ENCODE measurements around the gene RAB6A. TPM values are rescaled to one million over a fixed set of nuclear protein-coding genes. Genes with fewer than 3 reads are reported as not detected.

Gene RAB6A
- 10 to 100 TPM; 86.7 to 94.9 TPM for total RNA-seq

DNA sequence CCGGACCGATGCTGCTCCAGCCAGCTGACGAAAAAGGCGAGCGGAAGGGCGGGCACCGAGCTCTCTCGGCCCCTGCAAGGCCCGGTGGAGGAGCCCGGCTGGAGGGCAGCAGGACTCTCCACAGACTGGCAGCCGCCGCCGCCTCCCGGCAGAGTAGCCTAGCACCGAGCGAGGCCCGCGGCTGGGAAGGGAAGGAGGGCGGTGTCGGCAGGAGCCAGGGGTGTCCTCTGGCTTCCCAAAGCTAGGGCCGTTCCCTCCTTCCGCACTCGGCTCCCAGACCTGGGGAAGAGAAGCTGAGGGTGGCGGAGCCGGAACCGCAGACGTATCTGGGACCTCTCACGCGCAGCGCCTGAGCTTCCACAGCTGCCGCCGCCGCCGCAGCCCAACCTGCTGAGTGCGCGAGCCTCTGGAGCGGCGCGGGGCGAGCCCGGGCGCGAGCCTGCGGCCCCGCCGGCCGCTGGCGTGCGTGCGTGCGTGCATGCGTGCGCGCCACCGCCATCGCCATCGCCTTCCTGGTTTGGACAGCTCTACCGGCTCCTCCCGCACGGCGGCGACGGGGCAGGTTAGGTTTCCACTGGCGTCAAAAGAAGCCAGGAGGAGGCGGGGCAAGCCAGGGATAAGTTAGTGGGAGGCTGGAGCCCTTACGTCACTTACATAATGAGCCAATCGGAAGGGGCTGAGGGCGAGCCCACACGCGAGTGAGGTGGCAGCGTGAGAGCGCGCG, at the start of gene RAB6A:
Gene RAB6A (minus strand): TSS at position 396 of the 724 bp plus-strand sequence. CDS start 439 bp downstream, outside the sequence.

DNA sequence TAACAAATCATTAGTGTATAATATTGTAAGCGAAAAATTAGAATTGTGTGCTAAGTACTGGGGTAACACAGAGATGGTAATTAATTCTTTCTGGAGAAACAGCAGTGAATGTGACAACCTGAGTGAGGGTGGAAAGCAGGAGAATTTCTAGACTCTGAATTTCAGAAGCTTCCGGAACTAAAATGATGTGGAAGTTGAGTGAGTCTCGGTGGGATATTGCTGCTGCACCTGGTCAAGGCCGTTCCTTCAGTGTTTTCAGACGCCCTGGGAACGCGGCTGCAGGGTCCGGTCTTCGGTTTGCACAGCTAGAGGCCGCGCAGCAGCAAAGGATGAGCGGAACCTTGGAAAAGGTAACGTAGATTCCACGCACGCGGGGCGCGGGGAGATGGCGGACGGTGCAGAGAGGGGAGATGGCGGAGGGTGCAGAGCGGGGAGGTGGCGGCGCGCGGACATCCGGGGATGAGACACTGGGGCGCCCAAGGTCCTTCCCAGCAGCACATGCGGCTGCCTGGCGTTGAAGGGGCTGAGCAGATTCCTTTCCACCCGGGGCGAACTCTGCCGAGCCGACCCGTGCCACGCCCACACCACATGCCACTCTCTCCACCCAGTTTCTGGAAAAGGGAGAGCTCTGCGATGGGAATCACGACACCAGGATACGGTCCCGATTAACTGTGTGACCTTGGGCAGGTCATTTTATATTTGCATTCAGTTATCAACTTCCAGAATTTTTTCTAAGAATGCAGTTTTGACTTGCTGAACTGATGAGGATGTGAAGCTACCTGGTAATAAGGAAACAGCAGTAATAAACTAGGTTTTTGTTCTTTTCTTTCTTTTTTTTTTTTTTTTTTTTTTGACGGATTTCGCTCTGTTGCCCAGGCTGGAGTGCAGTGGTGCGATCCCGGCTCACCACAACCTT, 27.0 kb upstream of the RAB6A start, which contains the start of gene MRPL48:
Gene MRPL48 (plus strand): TSS at position 232 of the 916 bp plus-strand sequence. CDS start 98 bp downstream, at position 330.

DNA sequence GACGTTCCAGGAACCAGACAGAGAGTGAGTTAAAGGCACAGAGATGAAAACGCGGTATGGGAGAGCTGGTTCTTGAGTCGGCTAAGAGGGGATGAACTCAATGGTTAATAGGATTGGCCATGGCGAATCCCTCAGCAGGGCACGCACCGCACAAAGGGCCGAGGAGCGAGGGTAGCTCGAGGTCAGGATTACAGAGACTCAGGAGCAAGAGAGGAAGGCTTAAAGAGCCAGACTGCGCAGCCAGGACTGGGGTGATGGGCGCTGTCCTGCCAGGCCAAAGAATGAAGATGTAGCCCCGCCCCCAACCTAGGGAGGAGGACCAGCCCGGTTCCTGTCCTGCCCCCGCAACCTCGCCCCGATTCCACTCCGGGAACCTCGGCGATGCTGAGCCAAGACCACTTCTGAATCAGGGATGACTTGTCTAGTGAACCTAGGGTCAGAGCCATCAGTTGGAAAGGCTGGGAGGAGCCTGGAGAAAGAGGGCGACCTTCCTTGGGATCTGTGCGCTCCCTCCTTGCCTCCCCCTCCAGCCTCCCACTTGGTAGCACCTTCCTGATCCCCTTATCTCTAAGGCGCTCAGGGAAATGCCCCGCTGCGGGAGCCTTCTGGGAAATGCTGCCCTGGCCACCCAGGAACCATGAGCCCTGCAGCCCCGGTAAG, 114.8 kb downstream of the RAB6A start, which contains the start of gene PLEKHB1:
Gene PLEKHB1 (plus strand): TSS at position 610 of the 660 bp plus-strand sequence. CDS start 28 bp downstream, at position 638.

Other genes starting within 250 kb of the RAB6A start
- gene FAM168A, start 163.0 kb downstream of the RAB6A start, total RNA-seq: 10 to 100 TPM; 16.7 to 21.7 TPM
- 1 to 10 TPM; 2.3 to 3.1 TPM for gene PLEKHB1, start 114.5 kb downstream of the RAB6A start, total RNA-seq
- gene MRPL48, start 26.8 kb upstream of the RAB6A start, total RNA-seq: 10 to 100 TPM; 18.9 to 28.3 TPM
- gene COA4, start 115.8 kb upstream of the RAB6A start, total RNA-seq: 100 to 1,000 TPM in 1 of 2 donors, 10 to 100 TPM in 1; 70.9 to 107 TPM
- gene PAAF1, start 115.9 kb upstream of the RAB6A start, total RNA-seq: 10 to 100 TPM; 10.7 to 13.0 TPM
- not detected for gene DNAJB13, start 190.0 kb upstream of the RAB6A start, total RNA-seq
- gene UCP2, start 221.8 kb upstream of the RAB6A start, total RNA-seq: 1 to 10 TPM; 1.0 to 2.7 TPM
- under 1 TPM; 0.33 to 0.34 TPM for gene UCP3, start 248.0 kb upstream of the RAB6A start, total RNA-seq

Measured in melanocyte of skin (primary cell).